OCI-LY7 (cell line): ENCODE data around the gene WNK2.
"Not testable (repeated sequence)": the region's sequence is repeated elsewhere in the genome, so short reads cannot be mapped to it uniquely, and the experiment has no call there.

Experiments
- EZH2phosphoT487 ChIP-seq: fragments of 200-600 bp; sonication (generic); IDR thresholded peaks from 2 replicates; pipeline ENCODE4 v1.6.1; 2018; ENCODE audit warnings: low read depth, borderline replicate concordance, mild to moderate bottlenecking, mixed run types, antibody characterized with exemption, low read length, moderate library complexity, mixed read lengths
- TF ChIP-seq, protein P1 (sequence below): fragments of 200-600 bp; sonication (generic); conservative IDR thresholded peaks from 2 replicates; pipeline ENCODE4 v1.5.1; 2014; ENCODE audit warnings: mild to moderate bottlenecking, antibody characterized with exemption, low read length, moderate library complexity, mixed read lengths

DNA sequence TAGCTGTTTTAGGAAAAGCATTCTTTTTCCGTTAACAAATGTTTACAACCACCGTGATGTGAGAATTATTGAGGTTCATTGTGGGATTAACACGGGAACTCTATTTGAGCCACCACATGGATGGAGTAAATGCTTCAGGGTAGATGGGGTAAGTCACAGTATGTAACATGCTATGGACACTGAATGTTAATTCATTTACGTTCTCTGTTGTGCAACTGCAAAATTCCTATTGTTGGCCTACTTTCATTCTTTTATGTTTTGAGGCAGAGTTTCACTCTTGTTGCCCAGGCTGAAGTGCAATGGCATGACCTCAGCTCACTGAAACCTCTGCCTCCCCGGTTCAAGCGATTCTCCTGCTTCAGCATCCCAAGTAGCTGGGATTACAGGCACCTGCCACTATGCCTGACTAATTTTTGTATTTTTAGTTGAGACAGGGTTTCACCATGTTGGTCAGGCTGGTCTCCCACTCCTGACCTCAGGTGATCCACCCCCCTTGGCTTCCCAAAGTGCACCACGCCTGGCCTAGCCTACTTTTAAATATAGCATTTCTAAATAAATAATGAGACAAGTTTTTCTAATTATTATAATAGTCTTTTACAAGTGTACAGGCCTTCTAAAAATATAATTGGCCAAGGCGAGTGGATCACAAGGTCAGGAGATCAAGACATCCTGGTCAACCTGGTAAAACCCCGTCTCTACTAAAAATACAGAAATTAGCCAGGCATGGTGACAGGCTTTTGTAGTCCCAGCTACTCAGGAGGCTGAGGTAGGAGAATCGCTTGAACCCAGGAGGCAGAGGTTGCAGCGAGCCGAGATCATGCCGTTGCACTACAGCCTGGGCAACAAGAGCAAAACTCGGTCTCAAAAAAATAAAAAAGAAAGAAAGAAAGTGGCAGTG is 169.7 kb downstream of the WNK2 start:
- TF ChIP-seq, protein P1, sequence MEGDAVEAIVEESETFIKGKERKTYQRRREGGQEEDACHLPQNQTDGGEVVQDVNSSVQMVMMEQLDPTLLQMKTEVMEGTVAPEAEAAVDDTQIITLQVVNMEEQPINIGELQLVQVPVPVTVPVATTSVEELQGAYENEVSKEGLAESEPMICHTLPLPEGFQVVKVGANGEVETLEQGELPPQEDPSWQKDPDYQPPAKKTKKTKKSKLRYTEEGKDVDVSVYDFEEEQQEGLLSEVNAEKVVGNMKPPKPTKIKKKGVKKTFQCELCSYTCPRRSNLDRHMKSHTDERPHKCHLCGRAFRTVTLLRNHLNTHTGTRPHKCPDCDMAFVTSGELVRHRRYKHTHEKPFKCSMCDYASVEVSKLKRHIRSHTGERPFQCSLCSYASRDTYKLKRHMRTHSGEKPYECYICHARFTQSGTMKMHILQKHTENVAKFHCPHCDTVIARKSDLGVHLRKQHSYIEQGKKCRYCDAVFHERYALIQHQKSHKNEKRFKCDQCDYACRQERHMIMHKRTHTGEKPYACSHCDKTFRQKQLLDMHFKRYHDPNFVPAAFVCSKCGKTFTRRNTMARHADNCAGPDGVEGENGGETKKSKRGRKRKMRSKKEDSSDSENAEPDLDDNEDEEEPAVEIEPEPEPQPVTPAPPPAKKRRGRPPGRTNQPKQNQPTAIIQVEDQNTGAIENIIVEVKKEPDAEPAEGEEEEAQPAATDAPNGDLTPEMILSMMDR = not testable (repeated sequence)
- TF ChIP-seq EZH2phosphoT487 = not testable (repeated sequence)
